Ishikawa (cell line): ENCODE results near the gene GLIS1.

Experiments used
- CEBPB ChIP-seq: IDR thresholded peaks from 2 replicates; pipeline ENCODE4 v1.6.1; 2012
- CREB1 ChIP-seq: IDR thresholded peaks from 2 replicates; pipeline ENCODE4 v1.6.1; 2012; ENCODE audit warnings: low read depth
- EGR1 ChIP-seq: IDR thresholded peaks from 2 replicates; pipeline ENCODE4 v1.6.1; 2012
- EP300 ChIP-seq: IDR thresholded peaks from 2 replicates; pipeline ENCODE4 v1.6.1; 2012; ENCODE audit warnings: borderline replicate concordance
- FOXM1 ChIP-seq: IDR thresholded peaks from 2 replicates; pipeline ENCODE4 v1.6.1; 2012; ENCODE audit warnings: low read depth, borderline replicate concordance
- NFIC ChIP-seq: IDR thresholded peaks from 2 replicates; pipeline ENCODE4 v1.6.1; 2012
- RAD21 ChIP-seq: IDR thresholded peaks from 2 replicates; pipeline ENCODE4 v1.6.1; 2012; ENCODE audit warnings: low read depth
- TAF1 ChIP-seq: IDR thresholded peaks from 2 replicates; pipeline ENCODE4 v1.6.1; 2012; ENCODE audit warnings: low read depth, mild to moderate bottlenecking
- TCF12 ChIP-seq: IDR thresholded peaks from 2 replicates; pipeline ENCODE4 v1.6.1; 2012; ENCODE audit warnings: low read depth
- TEAD4 ChIP-seq: IDR thresholded peaks from 2 replicates; pipeline ENCODE4 v1.6.1; 2012
- YY1 ChIP-seq: IDR thresholded peaks from 2 replicates; pipeline ENCODE4 v1.6.1; 2012; ENCODE audit warnings: low read depth
- ZBTB7A ChIP-seq: IDR thresholded peaks from 2 replicates; pipeline ENCODE4 v1.6.1; 2012; ENCODE audit warnings: low read depth
- TF ChIP-seq, protein P1 (sequence below): IDR thresholded peaks from 2 replicates; pipeline ENCODE4 v1.6.1; 2012
- TF ChIP-seq, protein P2 (sequence below): IDR thresholded peaks from 2 replicates; pipeline ENCODE4 v1.6.1; 2012
- TF ChIP-seq, protein P3 (sequence below): IDR thresholded peaks from 2 replicates; pipeline ENCODE4 v1.6.1; 2012; ENCODE audit warnings: low read depth, mild to moderate bottlenecking

The GLIS1 gene

GRCh38 chr1:53468374-53468773 is 270.6 kb downstream of the GLIS1 start:
- TF ChIP-seq YY1 (no peak), TEAD4 (no peak), NFIC (no peak), EGR1 (no peak), RAD21 (no peak), FOXM1 (no peak), EP300 (no peak), CREB1 (no peak)
- TF ChIP-seq, protein P1, sequence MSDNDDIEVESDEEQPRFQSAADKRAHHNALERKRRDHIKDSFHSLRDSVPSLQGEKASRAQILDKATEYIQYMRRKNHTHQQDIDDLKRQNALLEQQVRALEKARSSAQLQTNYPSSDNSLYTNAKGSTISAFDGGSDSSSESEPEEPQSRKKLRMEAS = no peak

GRCh38 chr1:53467391-53467790 is 271.6 kb downstream of the GLIS1 start:
- TF ChIP-seq, protein P1 = no peak

DNA sequence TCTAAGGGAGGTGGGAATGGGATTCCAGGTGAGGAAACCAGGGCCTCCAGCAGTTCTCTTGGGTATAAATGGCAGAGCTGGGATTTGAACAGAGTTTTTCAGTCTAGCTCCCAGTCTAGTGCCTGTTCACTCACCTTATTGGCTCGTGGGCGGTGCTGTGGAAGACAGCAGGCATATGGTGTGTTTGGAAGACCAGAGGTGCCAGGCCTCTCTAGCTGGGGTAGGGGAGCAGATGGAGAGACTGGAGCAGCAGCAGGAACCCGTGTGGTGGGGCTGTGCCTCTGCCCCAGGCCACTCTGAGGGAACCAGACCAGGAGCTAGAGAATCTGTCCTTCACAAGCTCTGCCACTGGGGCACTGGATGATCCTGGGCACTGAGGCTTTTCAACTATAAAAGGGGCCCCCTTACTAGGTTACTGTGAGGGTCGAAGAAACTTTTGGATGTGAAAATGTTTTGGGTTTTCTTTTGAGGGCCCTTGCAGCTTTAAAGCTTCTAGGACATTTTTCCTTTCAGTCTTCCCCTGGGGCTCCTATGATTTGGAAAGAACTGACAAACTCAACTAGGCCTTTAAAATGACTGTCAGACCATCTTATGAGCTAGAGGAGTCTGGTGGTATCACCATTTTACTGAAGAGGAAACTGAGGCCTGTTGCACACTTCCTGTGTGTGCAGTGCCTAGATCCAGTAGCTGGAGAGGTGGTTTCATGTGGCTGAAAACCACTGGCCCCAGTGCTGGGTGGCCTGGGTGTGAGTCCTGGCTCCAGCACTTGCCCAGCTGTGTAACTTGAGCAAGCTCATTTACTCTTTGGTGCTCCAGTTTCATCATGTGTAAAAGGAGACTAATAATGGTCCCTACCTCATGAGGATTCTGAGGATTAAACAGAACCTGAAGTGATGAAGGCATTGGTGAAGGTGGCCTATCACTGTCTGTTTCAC is 273.7 kb downstream of the GLIS1 start:
- TF ChIP-seq, protein P2, sequence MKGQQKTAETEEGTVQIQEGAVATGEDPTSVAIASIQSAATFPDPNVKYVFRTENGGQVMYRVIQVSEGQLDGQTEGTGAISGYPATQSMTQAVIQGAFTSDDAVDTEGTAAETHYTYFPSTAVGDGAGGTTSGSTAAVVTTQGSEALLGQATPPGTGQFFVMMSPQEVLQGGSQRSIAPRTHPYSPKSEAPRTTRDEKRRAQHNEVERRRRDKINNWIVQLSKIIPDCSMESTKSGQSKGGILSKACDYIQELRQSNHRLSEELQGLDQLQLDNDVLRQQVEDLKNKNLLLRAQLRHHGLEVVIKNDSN = no peak
- TF ChIP-seq RAD21 = no peak
- TF ChIP-seq TCF12 = no peak
- no peak for TF ChIP-seq FOXM1
- TF ChIP-seq, protein P1 = no peak
- TF ChIP-seq, protein P3, sequence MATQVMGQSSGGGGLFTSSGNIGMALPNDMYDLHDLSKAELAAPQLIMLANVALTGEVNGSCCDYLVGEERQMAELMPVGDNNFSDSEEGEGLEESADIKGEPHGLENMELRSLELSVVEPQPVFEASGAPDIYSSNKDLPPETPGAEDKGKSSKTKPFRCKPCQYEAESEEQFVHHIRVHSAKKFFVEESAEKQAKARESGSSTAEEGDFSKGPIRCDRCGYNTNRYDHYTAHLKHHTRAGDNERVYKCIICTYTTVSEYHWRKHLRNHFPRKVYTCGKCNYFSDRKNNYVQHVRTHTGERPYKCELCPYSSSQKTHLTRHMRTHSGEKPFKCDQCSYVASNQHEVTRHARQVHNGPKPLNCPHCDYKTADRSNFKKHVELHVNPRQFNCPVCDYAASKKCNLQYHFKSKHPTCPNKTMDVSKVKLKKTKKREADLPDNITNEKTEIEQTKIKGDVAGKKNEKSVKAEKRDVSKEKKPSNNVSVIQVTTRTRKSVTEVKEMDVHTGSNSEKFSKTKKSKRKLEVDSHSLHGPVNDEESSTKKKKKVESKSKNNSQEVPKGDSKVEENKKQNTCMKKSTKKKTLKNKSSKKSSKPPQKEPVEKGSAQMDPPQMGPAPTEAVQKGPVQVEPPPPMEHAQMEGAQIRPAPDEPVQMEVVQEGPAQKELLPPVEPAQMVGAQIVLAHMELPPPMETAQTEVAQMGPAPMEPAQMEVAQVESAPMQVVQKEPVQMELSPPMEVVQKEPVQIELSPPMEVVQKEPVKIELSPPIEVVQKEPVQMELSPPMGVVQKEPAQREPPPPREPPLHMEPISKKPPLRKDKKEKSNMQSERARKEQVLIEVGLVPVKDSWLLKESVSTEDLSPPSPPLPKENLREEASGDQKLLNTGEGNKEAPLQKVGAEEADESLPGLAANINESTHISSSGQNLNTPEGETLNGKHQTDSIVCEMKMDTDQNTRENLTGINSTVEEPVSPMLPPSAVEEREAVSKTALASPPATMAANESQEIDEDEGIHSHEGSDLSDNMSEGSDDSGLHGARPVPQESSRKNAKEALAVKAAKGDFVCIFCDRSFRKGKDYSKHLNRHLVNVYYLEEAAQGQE = no peak
- no peak for TF ChIP-seq NFIC
- TF ChIP-seq TAF1 = no peak
- TF ChIP-seq ZBTB7A = no peak
- TF ChIP-seq EGR1 = no peak
- no peak for TF ChIP-seq EP300
- TF ChIP-seq TEAD4 = no peak
- TF ChIP-seq CREB1 = no peak
- no peak for TF ChIP-seq CEBPB
- no peak for TF ChIP-seq YY1

GRCh38 chr1:53463961-53464899 is 274.7 kb downstream of the GLIS1 start:
- no peak for TF ChIP-seq EP300
- TF ChIP-seq CEBPB = no peak
- no peak for TF ChIP-seq RAD21
- TF ChIP-seq, protein P1 = no peak
- TF ChIP-seq CREB1 = no peak
- TF ChIP-seq, protein P3 = no peak
- no peak for TF ChIP-seq FOXM1
- TF ChIP-seq ZBTB7A = no peak
- TF ChIP-seq, protein P2 = no peak
- no peak for TF ChIP-seq TCF12
- no peak for TF ChIP-seq EGR1
- no peak for TF ChIP-seq TEAD4
- no peak for TF ChIP-seq YY1
- TF ChIP-seq NFIC = no peak
- no peak for TF ChIP-seq TAF1
